Common myeloid progenitor, CD34-positive (primary cell): ENCODE measurements around the gene CYB561A3.

Experiments used
- CTCF ChIA-PET: fragments of 350-600 bp; sonication (Branson Sonifier 250); formaldehyde crosslinking; loops from one replicate; lab custom pipeline; 2021; ENCODE audit warnings: antibody characterized with exemption; lab: Charles Lee
- POLR2A ChIA-PET: fragments of 350-600 bp; sonication (Branson Sonifier 250); formaldehyde crosslinking; loops from one replicate; lab custom pipeline; 2021; ENCODE audit warnings: antibody characterized with exemption; lab: Charles Lee
- DNase-seq, 3 donors: peaks; one replicate each; pipeline versions ENCODE4 v3.0.0 to v3.0.0-alpha.2; 2013
- H3K27ac ChIP-seq, 2 experiments: 1 replicate in 1 of 2; 2 replicates in 1 of 2; pipeline ENCODE4 v1.7.0; 2013; ENCODE audit warnings: inconsistent platforms in 2 of 2, low read length in 2 of 2, mild to moderate bottlenecking in 2 of 2, low read depth in 1 of 2, moderate library complexity in 1 of 2; ENCODE audit not compliant: severe bottlenecking in 2 of 2, insufficient read depth in 1 of 2, poor library complexity in 1 of 2
- H3K27me3 ChIP-seq, 5 experiments: replicated peaks in 2 of 5; 1 replicate in 3 of 5; 2 replicates in 2 of 5; pipeline versions ENCODE4 v1.6.1 to v1.7.0; 2013; ENCODE audit warnings: low read length in 4 of 5, mild to moderate bottlenecking in 2 of 5, moderate library complexity in 2 of 5, inconsistent platforms in 1 of 5; ENCODE audit not compliant: insufficient read depth in 5 of 5, control insufficient read depth in 4 of 5
- H3K36me3 ChIP-seq, 4 experiments: 1 replicate in 2 of 4; 2 replicates in 2 of 4; pipeline versions ENCODE4 v1.6.1 to v1.7.0; 2013; ENCODE audit warnings: low read length in 3 of 4, control low read depth in 1 of 4, mild to moderate bottlenecking in 1 of 4; ENCODE audit not compliant: control insufficient read depth in 4 of 4, insufficient read depth in 4 of 4
- H3K4me1 ChIP-seq, 4 experiments: 1 replicate in 3 of 4; 2 replicates in 1 of 4; pipeline versions ENCODE4 v1.6.1 to v1.7.1; 2013; ENCODE audit warnings: low read length in 3 of 4, mild to moderate bottlenecking in 3 of 4, control low read depth in 1 of 4, inconsistent platforms in 1 of 4, moderate library complexity in 1 of 4; ENCODE audit not compliant: control insufficient read depth in 4 of 4, insufficient read depth in 4 of 4; ENCODE audit errors: control extremely low read depth in 1 of 4
- H3K4me3 ChIP-seq, 7 experiments: 1 replicate in 4 of 7; 2 replicates in 3 of 7; pipeline versions ENCODE4 v1.5.1 to v1.7.0; 2013; ENCODE audit warnings: mild to moderate bottlenecking in 7 of 7, low read length in 6 of 7, moderate library complexity in 6 of 7, inconsistent platforms in 2 of 7, low read depth in 2 of 7, control low read depth in 1 of 7; ENCODE audit not compliant: insufficient read depth in 4 of 7, control insufficient read depth in 1 of 7; ENCODE audit errors: extremely low read depth in 1 of 7
- H3K9me3 ChIP-seq, 5 experiments: 1 replicate in 4 of 5; 2 replicates in 1 of 5; pipeline versions ENCODE4 v1.6.1 to v1.7.1; 2013; ENCODE audit warnings: low read length in 4 of 5, mild to moderate bottlenecking in 2 of 5, inconsistent platforms in 1 of 5, low read depth in 1 of 5, moderate library complexity in 1 of 5; ENCODE audit not compliant: control insufficient read depth in 4 of 5, insufficient read depth in 2 of 5; ENCODE audit errors: control extremely low read depth in 1 of 5
- WGBS: methylation state at CpG from one replicate; pipeline ENCODE4 v1.1.5; 2013; ENCODE audit not compliant: insufficient coverage; 5-methylcytosine and 5-hydroxymethylcytosine counted together

Gene CYB561A3

GRCh38 chr11:61309739-61310138 lies 51.9 kb downstream of the CYB561A3 start:
- WGBS, result 96% methylated on average over 6 of the region's 7 CpGs
- H3K9me3 ChIP-seq, result no peaks in the 10 kb centered on the region
- CTCF ChIA-PET, result interaction anchor here (0.9 to 1.8 kb wide), 4 partner anchors 15 to 98 kb away, joined by 3 to 5 read pairs (median 4); partner anchors contain the start of gene VWCE
- H3K27me3 ChIP-seq, result no peaks in the 10 kb centered on the region
- H3K27ac ChIP-seq, result no peak overlapping the region
- POLR2A ChIA-PET, result no interaction called here
- DNase-seq, result no peak
- H3K4me3 ChIP-seq, result no peak overlapping the region
- H3K4me1 ChIP-seq, result no peaks in the 10 kb centered on the region
- H3K36me3 ChIP-seq, result peaks cover 59 to 100% (median 81%) of the 10 kb centered on the region in 4 experiments

- ChIA-PET POLR2A (no interaction called here), CTCF (interaction anchor here (0.9 to 1.8 kb wide), 3 partner anchors 16 to 77 kb away, joined by 3 to 5 read pairs (median 5); no protein-coding TSS in a partner anchor)
- Histone ChIP-seq H3K27me3 (no peaks in the 10 kb centered on the region), H3K9me3 (no peaks in the 10 kb centered on the region), H3K4me1 (no peaks in the 10 kb centered on the region), H3K27ac (no peak overlapping the region), H3K36me3 (peaks cover 56 to 99% (median 76%) of the 10 kb centered on the region in 4 experiments), H3K4me3 (no peak overlapping the region)
- 94% methylated on average over 3 of the region's 4 CpGs for WGBS
- DNase-seq, result no peak
Observed at GRCh38 chr11:61309141-61309540, 52.5 kb downstream of the CYB561A3 start.

GRCh38 chr11:61307354-61307753 lies 54.3 kb downstream of the CYB561A3 start:
- H3K9me3 ChIP-seq, result no peaks in the 10 kb centered on the region
- POLR2A ChIA-PET, result interaction anchor here (0.6 kb wide), 1 partner anchor 9 kb away, joined by 3 read pairs; no protein-coding TSS in a partner anchor
- H3K4me3 ChIP-seq, result no peak overlapping the region
- H3K4me1 ChIP-seq, result no peaks in the 10 kb centered on the region
- no peak overlapping the region for H3K27ac ChIP-seq
- CTCF ChIA-PET, result interaction anchor here (1.3 kb wide), 1 partner anchor 9 kb away, joined by 5 read pairs; no protein-coding TSS in a partner anchor
- H3K27me3 ChIP-seq, result no peaks in the 10 kb centered on the region
- DNase-seq, result no peak
- peaks cover 50 to 98% (median 80%) of the 10 kb centered on the region in 4 experiments for H3K36me3 ChIP-seq
- WGBS, result 100% methylated on average over 1 of the region's 1 CpG

- 100% methylated on average over 1 of the region's 1 CpG for WGBS
- ChIA-PET CTCF (no interaction called here), POLR2A (interaction anchor here (0.5 kb wide), 1 partner anchor 1635 kb away, joined by 3 read pairs; no protein-coding TSS in a partner anchor)
- Histone ChIP-seq H3K27ac (no peak overlapping the region), H3K9me3 (no peaks in the 10 kb centered on the region), H3K4me1 (no peaks in the 10 kb centered on the region), H3K4me3 (no peak overlapping the region), H3K36me3 (peaks cover 49 to 98% (median 80%) of the 10 kb centered on the region in 4 experiments), H3K27me3 (no peaks in the 10 kb centered on the region)
- DNase-seq, result no peak
Observed at GRCh38 chr11:61306221-61306620, 55.5 kb downstream of the CYB561A3 start.

GRCh38 chr11:61305417-61305816 lies 56.3 kb downstream of the CYB561A3 start:
- no peak for DNase-seq
- H3K36me3 ChIP-seq, result peaks cover 49 to 98% (median 78%) of the 10 kb centered on the region in 4 experiments
- no peaks in the 10 kb centered on the region for H3K9me3 ChIP-seq
- 96% methylated on average over 3 of the region's 7 CpGs for WGBS
- no peak overlapping the region for H3K27ac ChIP-seq
- ChIA-PET CTCF (no interaction called here), POLR2A (no interaction called here)
- no peaks in the 10 kb centered on the region for H3K27me3 ChIP-seq
- no peaks in the 10 kb centered on the region for H3K4me1 ChIP-seq
- H3K4me3 ChIP-seq, result no peak overlapping the region

- Histone ChIP-seq H3K9me3 (no peaks in the 10 kb centered on the region), H3K36me3 (peaks cover 38 to 97% (median 73%) of the 10 kb centered on the region in 4 experiments), H3K4me1 (peaks cover 0 to 3% (median 1%) of the 10 kb centered on the region in 4 experiments), H3K4me3 (no peak overlapping the region), H3K27ac (no peak overlapping the region), H3K27me3 (no peaks in the 10 kb centered on the region)
- CTCF ChIA-PET, result no interaction called here
- 100% methylated on average over 1 of the region's 9 CpGs for WGBS
- no peak for DNase-seq
- POLR2A ChIA-PET, result no interaction called here
Observed at GRCh38 chr11:61303725-61304124, 58.0 kb downstream of the CYB561A3 start.

- WGBS, result 97% methylated on average over 11 of the region's 13 CpGs
- DNase-seq, result no peak
- ChIA-PET POLR2A (no interaction called here), CTCF (interaction anchor here (1.4 kb wide), 1 partner anchor 11 kb away, joined by 3 read pairs; no protein-coding TSS in a partner anchor)
- H3K9me3 ChIP-seq, result no peaks in the 10 kb centered on the region
- H3K4me1 ChIP-seq, result peaks cover 0 to 15% (median 6%) of the 10 kb centered on the region in 4 experiments
- peaks cover 28 to 88% (median 64%) of the 10 kb centered on the region in 4 experiments for H3K36me3 ChIP-seq
- H3K4me3 ChIP-seq, result no peak overlapping the region
- no peak overlapping the region for H3K27ac ChIP-seq
- no peaks in the 10 kb centered on the region for H3K27me3 ChIP-seq
Observed at GRCh38 chr11:61302550-61302949, 59.1 kb downstream of the CYB561A3 start.
